GM18951 (cell line): ENCODE results near the gene ZNF354C.

Experiments used
- POLR2A ChIP-seq: IDR thresholded peaks from 4 replicates; pipeline ENCODE4 v1.6.1; 2011; ENCODE audit warnings: mild to moderate bottlenecking; ENCODE audit not compliant: insufficient read length, insufficient read depth; ENCODE audit errors: extremely low read depth
- in situ Hi-C: fragments of 300-500 bp; cut with MboI; formaldehyde crosslinking; loops from one replicate; pipeline ENCODE4 v1.12.0; 2022; ENCODE audit warnings: low sequenced_read_pairs, mixed read lengths, inconsistent platforms; ENCODE audit not compliant: unreplicated experiment

ZNF354C gene

DNA sequence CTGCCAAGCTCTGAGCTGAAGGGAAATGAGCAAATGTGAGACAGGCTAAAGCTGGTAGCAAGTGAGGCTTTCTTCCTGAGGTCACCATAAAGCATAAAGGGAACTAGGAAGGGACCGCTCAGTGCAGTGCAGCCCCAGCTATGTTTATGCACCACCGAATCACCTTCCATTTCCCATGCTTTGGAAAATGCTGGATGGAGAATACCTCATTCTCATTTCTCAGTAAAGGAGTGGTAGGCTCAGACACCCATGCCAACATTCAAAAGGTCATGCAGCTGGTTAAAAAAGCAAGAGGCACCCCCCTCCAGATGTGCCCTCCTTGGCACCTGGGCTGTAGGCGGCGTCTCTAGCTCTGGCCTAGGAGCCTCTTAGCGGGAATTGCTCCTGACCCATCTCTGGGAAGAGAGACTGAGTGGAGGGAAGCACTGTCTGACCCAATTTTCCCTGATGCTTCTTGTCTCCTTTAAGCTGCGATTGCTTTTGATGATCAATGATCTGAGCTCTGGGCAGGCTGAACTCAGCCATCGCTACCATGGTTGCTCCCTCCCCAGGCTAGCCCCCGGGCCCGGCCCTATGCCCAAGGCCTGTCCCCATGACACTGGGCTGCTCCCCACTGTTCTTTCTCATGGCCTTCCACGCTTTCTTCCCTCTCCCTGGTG, 58.7 kb downstream of the ZNF354C start:
- TF ChIP-seq POLR2A: no peak
- in situ Hi-C loops: no loop called here

GRCh38 chr5:179119415-179120170, 59.4 kb downstream of the ZNF354C start:
- in situ Hi-C loops: no loop called here
- TF ChIP-seq POLR2A: no peak

- in situ Hi-C loops: no loop called here
- no peak for TF ChIP-seq POLR2A
Observed at GRCh38 chr5:179120421-179120861, 60.3 kb downstream of the ZNF354C start.

DNA sequence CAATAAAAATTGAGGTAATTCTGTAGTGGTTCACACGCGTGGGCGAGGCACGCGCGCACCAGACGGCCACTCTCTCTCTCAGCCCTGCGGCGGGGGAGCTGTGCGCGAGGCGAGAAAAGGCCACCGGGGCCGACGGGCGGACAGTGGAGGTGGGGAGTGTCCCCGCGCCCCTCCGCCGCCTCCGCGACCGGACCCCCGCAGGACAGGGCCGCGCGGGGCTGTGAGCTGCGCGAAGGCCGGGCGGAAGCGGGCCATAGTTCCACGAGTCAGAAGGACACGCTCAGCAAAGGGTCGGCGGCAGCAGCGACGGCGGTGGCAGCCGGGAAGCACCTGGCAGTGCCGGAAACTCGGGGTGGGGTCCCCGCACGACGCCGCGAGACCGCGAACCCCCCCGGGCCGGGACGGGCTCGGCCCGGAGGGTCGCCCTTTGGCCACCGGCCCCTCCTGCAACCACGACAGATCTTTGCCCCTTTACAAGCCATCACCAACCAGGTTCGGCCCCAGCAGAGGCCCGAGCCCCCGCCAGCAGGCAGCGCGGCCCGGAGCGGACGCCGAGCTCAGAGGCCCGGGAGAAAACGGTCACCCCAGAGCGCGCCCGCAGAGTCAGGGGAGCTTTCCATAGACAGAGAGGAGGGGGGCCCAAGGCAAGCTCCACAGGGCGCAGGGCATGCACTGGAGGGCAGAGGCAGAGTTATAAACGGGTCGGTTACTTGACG, 60.9 kb downstream of the ZNF354C start:
- no peak for TF ChIP-seq POLR2A
- in situ Hi-C loops: no loop called here

- in situ Hi-C loops: no loop called here
- no peak for TF ChIP-seq POLR2A
Observed at GRCh38 chr5:179121667-179122111, 61.5 kb downstream of the ZNF354C start.

DNA sequence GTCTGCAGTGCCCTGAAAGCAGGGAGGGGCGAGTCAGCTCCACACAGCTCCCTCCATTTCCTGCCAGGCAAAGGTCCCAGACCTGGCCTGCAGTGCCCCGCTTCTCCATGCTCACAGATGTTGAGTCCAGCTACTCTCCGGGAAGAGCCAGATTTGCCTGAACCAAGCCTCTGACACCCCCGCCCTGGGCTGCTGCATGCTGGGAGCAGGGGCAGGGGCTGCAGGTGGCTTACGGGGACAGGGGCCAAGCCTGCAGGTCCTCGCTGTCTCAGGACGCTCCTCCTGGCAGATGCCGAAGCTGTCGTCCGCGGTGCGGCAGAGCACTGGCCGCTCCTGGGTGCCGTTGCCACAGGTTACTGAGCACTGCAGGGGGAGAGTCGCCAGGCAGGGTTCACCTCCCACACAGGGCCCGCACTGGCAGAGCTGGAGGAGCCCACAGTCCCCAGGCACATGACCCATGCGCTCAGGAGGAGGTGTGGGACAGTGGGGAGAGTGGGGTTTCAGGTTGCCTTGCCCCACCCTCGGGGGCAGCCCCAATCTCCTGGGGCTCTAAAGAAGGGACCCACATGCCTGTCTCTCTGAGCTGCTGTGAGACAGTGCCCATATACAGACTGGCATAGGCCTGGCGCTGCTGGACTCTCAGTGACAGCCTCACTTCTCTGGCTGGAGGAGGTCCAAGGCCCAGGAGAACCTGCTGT, 62.4 kb downstream of the ZNF354C start:
- no peak for TF ChIP-seq POLR2A
- in situ Hi-C loops: no loop called here

- in situ Hi-C loops: no loop called here
- no peak for TF ChIP-seq POLR2A
Observed at GRCh38 chr5:179123109-179123426, 62.9 kb downstream of the ZNF354C start.

GRCh38 chr5:179123491-179124272, 63.5 kb downstream of the ZNF354C start:
- in situ Hi-C loops: no loop called here

GRCh38 chr5:179124273-179124852, 64.2 kb downstream of the ZNF354C start:
- TF ChIP-seq POLR2A: no peak
- in situ Hi-C loops: no loop called here

More at GRCh38 chr5:179123491-179124272, 63.5 kb downstream of the ZNF354C start:
- TF ChIP-seq POLR2A: no peak

DNA sequence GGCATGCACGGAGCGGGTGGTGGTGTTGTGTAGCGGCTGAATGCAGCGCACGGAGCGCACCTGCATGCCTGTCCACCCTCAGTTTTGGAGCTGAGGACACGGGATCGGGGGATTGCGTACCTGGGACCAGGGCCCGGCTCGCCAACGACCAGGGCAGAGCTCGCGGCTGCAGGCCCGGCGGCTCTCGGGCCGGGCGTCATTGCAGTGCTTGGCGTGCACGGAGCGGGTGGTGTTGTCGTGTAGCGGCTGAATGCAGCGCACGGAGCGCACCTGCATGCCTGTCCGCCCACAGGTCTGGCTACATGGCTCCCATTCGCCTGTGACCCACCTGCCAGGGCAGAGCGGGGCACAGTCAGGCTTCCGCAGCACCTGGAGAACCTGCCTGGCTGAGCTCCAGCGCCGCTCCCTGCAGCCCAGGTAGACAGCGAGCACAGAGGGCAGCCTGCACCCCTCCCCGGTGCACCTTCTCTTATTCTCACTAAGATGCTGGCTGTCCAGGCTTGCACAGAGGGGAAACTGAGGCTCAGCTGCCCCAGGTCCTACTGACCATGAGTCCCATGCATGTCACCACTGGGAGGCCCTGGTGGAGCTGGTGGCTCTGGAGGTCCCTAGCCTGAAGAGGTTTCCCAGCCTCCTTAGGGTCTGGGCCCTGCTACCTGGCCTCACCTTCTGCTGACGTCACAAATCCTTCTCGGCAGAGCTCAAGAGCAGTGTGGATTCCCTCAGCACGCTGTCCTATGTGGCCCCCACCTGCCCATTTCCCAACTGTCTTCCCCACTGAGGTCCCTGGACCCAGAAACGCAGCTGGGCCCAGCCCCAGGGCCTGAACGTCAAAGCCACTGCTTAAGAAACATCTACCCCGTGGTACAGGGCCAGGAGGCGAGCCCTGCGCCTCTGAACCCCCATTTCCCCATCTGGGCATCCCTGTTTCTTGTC, 64.9 kb downstream of the ZNF354C start:
- in situ Hi-C loops: no loop called here
- TF ChIP-seq POLR2A: no peak
